ENCODE measurements around the gene CAPN5.

The CAPN5 gene

DNA sequence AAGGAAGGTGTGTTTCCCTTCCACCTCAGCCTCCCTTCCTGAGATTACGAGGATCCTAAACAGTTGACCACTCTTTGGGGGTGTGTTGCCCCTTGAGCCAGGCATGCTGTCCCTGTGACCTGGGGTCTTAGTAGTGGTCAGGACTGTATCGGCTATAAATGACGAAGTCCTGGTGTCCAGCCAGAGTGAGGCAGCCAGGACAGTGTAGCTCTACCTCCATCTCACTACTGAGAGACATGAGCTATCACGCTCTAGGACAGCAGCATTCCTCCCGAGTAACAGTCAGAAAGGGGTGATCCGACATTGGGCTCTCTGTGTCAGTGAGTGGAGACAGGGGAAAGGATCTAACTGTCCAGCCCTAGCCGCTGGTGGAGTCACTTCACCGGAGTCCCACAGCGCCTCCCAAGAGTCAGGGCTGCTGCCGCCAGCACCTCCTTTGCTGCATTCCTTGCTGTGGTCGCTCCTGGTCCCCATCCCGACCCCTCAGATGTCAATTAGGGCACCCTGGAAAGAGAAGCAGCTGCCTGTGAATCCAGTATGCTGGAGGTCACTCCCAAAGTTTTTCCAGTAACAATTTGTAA is 35.8 kb upstream of the CAPN5 start:
- Histone ChIP-seq H3K9me3 (ENCODE audit: low read length) (no peaks in the 10 kb centered on the region), H3K9ac (ENCODE audit: low read length) (no peak overlapping the region), H3F3A (ENCODE audit: insufficient read depth, low read length) (no peaks in the 10 kb centered on the region), H3K79me2 (ENCODE audit: insufficient read depth, low read length) (no peaks in the 10 kb centered on the region), H2AFZ (ENCODE audit: low read length) (no peak overlapping the region), H3K4me2 (ENCODE audit: low read length) (no peak overlapping the region), H3K9me2 (ENCODE audit: low read depth, low read length) (no peaks in the 10 kb centered on the region), H3K36me3 (ENCODE audit: insufficient read depth, low read length) (no peaks in the 10 kb centered on the region), H3K27me3 (ENCODE audit: insufficient read depth, low read length) (no peaks in the 10 kb centered on the region), H4K20me1 (ENCODE audit: insufficient read depth, low read length) (no peaks in the 10 kb centered on the region), H3K4me1 (ENCODE audit: insufficient read depth, low read length, severe bottlenecking) (no peaks in the 10 kb centered on the region), H3K4me3 (ENCODE audit: low read depth, low read length, poor library complexity, severe bottlenecking) (no peak overlapping the region), H3K27ac (ENCODE audit: low read depth, low read length, poor library complexity, severe bottlenecking) (no peak overlapping the region)
- TF ChIP-seq, protein P1, sequence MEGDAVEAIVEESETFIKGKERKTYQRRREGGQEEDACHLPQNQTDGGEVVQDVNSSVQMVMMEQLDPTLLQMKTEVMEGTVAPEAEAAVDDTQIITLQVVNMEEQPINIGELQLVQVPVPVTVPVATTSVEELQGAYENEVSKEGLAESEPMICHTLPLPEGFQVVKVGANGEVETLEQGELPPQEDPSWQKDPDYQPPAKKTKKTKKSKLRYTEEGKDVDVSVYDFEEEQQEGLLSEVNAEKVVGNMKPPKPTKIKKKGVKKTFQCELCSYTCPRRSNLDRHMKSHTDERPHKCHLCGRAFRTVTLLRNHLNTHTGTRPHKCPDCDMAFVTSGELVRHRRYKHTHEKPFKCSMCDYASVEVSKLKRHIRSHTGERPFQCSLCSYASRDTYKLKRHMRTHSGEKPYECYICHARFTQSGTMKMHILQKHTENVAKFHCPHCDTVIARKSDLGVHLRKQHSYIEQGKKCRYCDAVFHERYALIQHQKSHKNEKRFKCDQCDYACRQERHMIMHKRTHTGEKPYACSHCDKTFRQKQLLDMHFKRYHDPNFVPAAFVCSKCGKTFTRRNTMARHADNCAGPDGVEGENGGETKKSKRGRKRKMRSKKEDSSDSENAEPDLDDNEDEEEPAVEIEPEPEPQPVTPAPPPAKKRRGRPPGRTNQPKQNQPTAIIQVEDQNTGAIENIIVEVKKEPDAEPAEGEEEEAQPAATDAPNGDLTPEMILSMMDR (IDR thresholded peaks at IDR 0.05; ENCODE audit: low read length): no peak
- no peak for TF ChIP-seq EZH2 (IDR thresholded peaks at IDR 0.05; ENCODE audit: borderline replicate concordance, low read length)

- H4K20me1 ChIP-seq (ENCODE audit: insufficient read depth, low read length): no peaks in the 10 kb centered on the region
- H3K9ac ChIP-seq (ENCODE audit: low read length): no peak overlapping the region
- no peaks in the 10 kb centered on the region for H3K79me2 ChIP-seq (ENCODE audit: insufficient read depth, low read length)
- no peak overlapping the region for H2AFZ ChIP-seq (ENCODE audit: low read length)
- no peaks in the 10 kb centered on the region for H3K9me3 ChIP-seq (ENCODE audit: low read length)
- H3K4me2 ChIP-seq (ENCODE audit: low read length): no peak overlapping the region
- H3K4me1 ChIP-seq (ENCODE audit: insufficient read depth, low read length, severe bottlenecking): no peaks in the 10 kb centered on the region
- no peaks in the 10 kb centered on the region for H3K27me3 ChIP-seq (ENCODE audit: insufficient read depth, low read length)
- H3K36me3 ChIP-seq (ENCODE audit: insufficient read depth, low read length): no peaks in the 10 kb centered on the region
- no peak overlapping the region for H3K4me3 ChIP-seq (ENCODE audit: low read depth, low read length, poor library complexity, severe bottlenecking)
- no peaks in the 10 kb centered on the region for H3K9me2 ChIP-seq (ENCODE audit: low read depth, low read length)
- no peak for TF ChIP-seq EZH2 (IDR thresholded peaks at IDR 0.05; ENCODE audit: borderline replicate concordance, low read length)
- TF ChIP-seq, protein P1 (IDR thresholded peaks at IDR 0.05; ENCODE audit: low read length): no peak
- H3K27ac ChIP-seq (ENCODE audit: low read depth, low read length, poor library complexity, severe bottlenecking): no peak overlapping the region
- H3F3A ChIP-seq (ENCODE audit: insufficient read depth, low read length): no peaks in the 10 kb centered on the region
Observed at GRCh38 chr11:77031599-77031998, 35.2 kb upstream of the CAPN5 start.

DNA sequence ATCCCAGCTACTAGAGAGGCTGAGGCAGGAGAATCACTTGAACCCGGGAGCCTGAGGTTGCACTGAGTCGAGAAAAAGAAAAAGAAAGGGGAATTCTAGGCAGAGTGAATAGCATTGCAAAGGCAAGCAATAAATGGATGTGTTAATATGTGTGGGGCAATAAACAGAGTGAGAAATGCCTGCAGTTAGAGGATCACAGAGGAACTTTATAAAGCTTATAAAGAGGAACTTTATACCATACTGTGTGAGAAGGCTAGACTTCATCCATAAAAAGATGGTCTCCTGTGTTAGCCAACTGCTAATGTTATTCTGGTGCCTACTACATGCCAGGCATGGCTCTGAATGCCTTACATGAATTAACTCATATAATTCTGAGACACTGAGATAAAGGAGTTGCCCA is 31.7 kb upstream of the CAPN5 start:
- Histone ChIP-seq H3K79me2 (ENCODE audit: insufficient read depth, low read length) (no peaks in the 10 kb centered on the region), H3K36me3 (ENCODE audit: insufficient read depth, low read length) (no peaks in the 10 kb centered on the region), H3K9me2 (ENCODE audit: low read depth, low read length) (no peaks in the 10 kb centered on the region), H3K27ac (ENCODE audit: low read depth, low read length, poor library complexity, severe bottlenecking) (no peak overlapping the region), H3K9ac (ENCODE audit: low read length) (no peak overlapping the region), H3K4me2 (ENCODE audit: low read length) (no peak overlapping the region), H3K9me3 (ENCODE audit: low read length) (no peaks in the 10 kb centered on the region), H3F3A (ENCODE audit: insufficient read depth, low read length) (no peaks in the 10 kb centered on the region), H3K4me1 (ENCODE audit: insufficient read depth, low read length, severe bottlenecking) (no peaks in the 10 kb centered on the region), H3K4me3 (ENCODE audit: low read depth, low read length, poor library complexity, severe bottlenecking) (no peak overlapping the region), H4K20me1 (ENCODE audit: insufficient read depth, low read length) (no peaks in the 10 kb centered on the region), H2AFZ (ENCODE audit: low read length) (no peak overlapping the region), H3K27me3 (ENCODE audit: insufficient read depth, low read length) (no peaks in the 10 kb centered on the region)
- TF ChIP-seq, protein P1 (IDR thresholded peaks at IDR 0.05; ENCODE audit: low read length): no peak
- TF ChIP-seq EZH2 (IDR thresholded peaks at IDR 0.05; ENCODE audit: borderline replicate concordance, low read length): no peak
